ENCODE data around the gene TOP3A.

DNA sequence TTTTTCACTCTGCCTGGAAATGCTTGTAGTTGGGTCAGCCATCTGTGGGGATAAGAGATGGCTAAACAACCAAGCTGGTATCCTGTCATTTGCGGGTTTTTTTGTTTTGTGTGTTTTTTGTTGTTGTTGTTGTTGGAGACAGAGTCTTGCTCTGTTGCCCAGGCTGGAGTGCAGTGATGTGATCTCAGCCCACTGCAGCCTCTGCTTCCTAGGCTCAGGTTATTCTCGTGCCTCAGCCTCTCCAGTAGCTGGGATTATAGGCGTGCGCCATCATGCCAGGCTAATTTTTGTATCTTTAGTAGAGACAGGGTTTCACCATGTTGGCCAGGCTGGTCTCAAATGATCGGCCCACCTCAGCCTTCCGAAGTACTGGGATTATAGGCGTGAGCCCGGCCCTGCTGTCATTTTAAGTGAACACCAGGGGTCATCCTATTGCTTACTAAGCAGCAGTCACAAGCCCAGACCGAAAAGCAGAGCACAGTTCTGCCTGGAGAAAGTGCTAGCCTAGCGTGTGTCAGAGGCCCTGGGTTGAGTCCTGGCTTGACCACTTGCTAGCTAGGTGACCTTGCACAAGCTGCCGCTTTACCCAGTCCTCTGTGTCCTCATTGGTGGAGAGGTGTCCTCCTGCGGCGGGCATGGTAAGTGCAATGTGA, 4.9 kb upstream of the TOP3A start:
- TF ChIP-seq TAF1 (IDR thresholded peaks at IDR 0.05; ENCODE audit: low read depth, low read length) (no peak), POLR2AphosphoS5 (IDR thresholded peaks at IDR 0.05; ENCODE audit: low read depth, low read length) (no peak), POLR2A (IDR thresholded peaks at IDR 0.05; ENCODE audit: low read depth, low read length) (no peak), SPI1 (IDR thresholded peaks at IDR 0.05; ENCODE audit: low read depth, low read length) (no peak), POU2F2 (IDR thresholded peaks at IDR 0.05; ENCODE audit: low read depth, low read length) (no peak), PAX5 (IDR thresholded peaks at IDR 0.05; ENCODE audit: insufficient read depth, low read length, severe bottlenecking) (no peak)

All from GM12891 (cell line).